Sigmoid colon (tissue), 4 donors: ENCODE data around the gene MRAS.

ENCODE experiments used
- EP300 ChIP-seq, 4 donors: sonication (generic); formaldehyde crosslinking; IDR thresholded peaks; one replicate each; pipeline ENCODE4 v1.6.1; 2017; ENCODE audit warnings: antibody characterized with exemption in 4 of 4
- TF ChIP-seq, protein P1 (sequence below), 4 experiments: fragments of 450-650 bp in 3 of 4; fragments of 200-600 bp in 1 of 4; IDR thresholded peaks; one replicate each; pipeline ENCODE4 v1.5.1; 2016 to 2019; ENCODE audit warnings: antibody characterized with exemption in 4 of 4, mild to moderate bottlenecking in 3 of 4, moderate library complexity in 2 of 4

DNA sequence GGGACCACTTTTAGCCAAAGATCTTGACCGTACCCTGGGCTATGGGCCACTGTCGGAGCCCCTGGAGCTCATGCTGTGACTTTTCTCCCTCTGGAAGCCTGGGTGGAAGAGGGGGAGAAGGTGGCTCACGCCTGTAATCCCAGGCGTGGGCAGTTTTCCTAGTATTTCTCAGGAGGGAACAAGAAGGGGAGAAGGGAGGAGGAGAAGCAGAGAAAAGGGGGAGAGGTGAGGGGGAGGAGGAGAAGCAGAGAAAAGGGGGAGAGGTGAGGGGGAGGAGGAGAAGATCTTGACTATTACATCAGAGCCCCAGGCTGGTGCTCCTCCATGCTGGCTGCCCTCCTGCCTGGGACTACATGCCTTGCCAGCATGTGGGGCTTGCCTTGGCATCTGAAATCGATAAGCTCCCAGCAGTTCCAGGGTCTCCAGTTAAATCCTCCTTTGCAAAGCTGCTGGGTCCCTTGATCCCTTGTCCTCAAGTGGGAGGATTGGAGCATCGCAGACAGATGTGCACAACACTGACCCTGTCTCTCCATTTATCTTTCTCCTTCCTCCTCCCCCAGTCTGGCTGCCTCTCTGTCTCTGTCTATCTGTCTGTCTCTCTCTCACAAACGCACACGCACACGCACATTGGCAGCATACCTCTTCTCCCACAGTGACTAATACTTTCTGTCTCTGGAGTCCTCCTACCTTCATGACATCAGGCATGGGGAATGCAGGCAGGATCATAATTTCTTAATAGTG, 41.6 kb downstream of the MRAS start:
- TF ChIP-seq EP300 (IDR thresholded peaks at IDR 0.05), result no peak
- TF ChIP-seq, protein P1, sequence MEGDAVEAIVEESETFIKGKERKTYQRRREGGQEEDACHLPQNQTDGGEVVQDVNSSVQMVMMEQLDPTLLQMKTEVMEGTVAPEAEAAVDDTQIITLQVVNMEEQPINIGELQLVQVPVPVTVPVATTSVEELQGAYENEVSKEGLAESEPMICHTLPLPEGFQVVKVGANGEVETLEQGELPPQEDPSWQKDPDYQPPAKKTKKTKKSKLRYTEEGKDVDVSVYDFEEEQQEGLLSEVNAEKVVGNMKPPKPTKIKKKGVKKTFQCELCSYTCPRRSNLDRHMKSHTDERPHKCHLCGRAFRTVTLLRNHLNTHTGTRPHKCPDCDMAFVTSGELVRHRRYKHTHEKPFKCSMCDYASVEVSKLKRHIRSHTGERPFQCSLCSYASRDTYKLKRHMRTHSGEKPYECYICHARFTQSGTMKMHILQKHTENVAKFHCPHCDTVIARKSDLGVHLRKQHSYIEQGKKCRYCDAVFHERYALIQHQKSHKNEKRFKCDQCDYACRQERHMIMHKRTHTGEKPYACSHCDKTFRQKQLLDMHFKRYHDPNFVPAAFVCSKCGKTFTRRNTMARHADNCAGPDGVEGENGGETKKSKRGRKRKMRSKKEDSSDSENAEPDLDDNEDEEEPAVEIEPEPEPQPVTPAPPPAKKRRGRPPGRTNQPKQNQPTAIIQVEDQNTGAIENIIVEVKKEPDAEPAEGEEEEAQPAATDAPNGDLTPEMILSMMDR (IDR thresholded peaks at IDR 0.05), result no peak
